SK-N-SH (cell line): ENCODE data around the gene AKR1C2.
"Not testable (repeated sequence)": the region's sequence is repeated elsewhere in the genome, so short reads cannot be mapped to it uniquely, and the experiment has no call there.

Source experiments
- CTCF ChIP-seq: fragments of 200-600 bp; sonication (generic); IDR thresholded peaks from 2 replicates; pipeline ENCODE4 v1.6.1; 2017; ENCODE audit warnings: antibody characterized with exemption, mild to moderate bottlenecking, moderate library complexity
- EP300 ChIP-seq, 2 experiments: IDR thresholded peaks; 2 replicates each; pipeline versions ENCODE4 v1.4.0 to v1.6.1; 2012; ENCODE audit warnings: borderline replicate concordance in 1 of 2, low read depth in 1 of 2, low read length in 1 of 2
- EZH2phosphoT487 ChIP-seq: fragments of 200-600 bp; sonication (generic); IDR thresholded peaks from 2 replicates; pipeline ENCODE4 v1.6.1; 2017; ENCODE audit warnings: low read depth, mixed run types, mild to moderate bottlenecking, antibody characterized with exemption, moderate library complexity, borderline replicate concordance
- GABPA ChIP-seq: IDR thresholded peaks from 2 replicates; pipeline ENCODE4 v1.4.0; 2012; ENCODE audit warnings: low read depth, mild to moderate bottlenecking
- JUND ChIP-seq: IDR thresholded peaks from 2 replicates; pipeline ENCODE4 v1.4.0; 2012
- MAX ChIP-seq: IDR thresholded peaks from 2 replicates; pipeline ENCODE4 v1.4.0; 2012; ENCODE audit warnings: low read depth
- MXI1 ChIP-seq: IDR thresholded peaks from 2 replicates; pipeline ENCODE4 v1.6.1; 2012; ENCODE audit warnings: mild to moderate bottlenecking, low read depth, low read length, improper control_type of control experiment
- PBX3 ChIP-seq: IDR thresholded peaks from 2 replicates; pipeline ENCODE4; 2012
- POLR2AphosphoS5 ChIP-seq: IDR thresholded peaks from 2 replicates; pipeline ENCODE4 v1.6.1; 2012; ENCODE audit warnings: low read depth, low read length
- RAD21 ChIP-seq: IDR thresholded peaks from 2 replicates; pipeline ENCODE4 v1.6.1; 2012; ENCODE audit warnings: mild to moderate bottlenecking, low read length
- RXRA ChIP-seq: IDR thresholded peaks from 2 replicates; pipeline ENCODE4 v1.4.0; 2012; ENCODE audit warnings: low read depth, mild to moderate bottlenecking, borderline replicate concordance
- SMC3 ChIP-seq: IDR thresholded peaks from 2 replicates; pipeline ENCODE4 v1.6.1; 2012; ENCODE audit warnings: low read depth, low read length, improper control_type of control experiment
- TAF1 ChIP-seq: IDR thresholded peaks from 2 replicates; pipeline ENCODE4 v1.6.1; 2012; ENCODE audit warnings: low read depth, mild to moderate bottlenecking, low read length, moderate library complexity, borderline replicate concordance
- USF2 ChIP-seq: fragments of 150-350 bp; IDR thresholded peaks from 2 replicates; pipeline ENCODE4 v1.6.1; 2017; ENCODE audit warnings: antibody characterized with exemption, low read length, low read depth, borderline replicate concordance

GRCh38 chr10:4962876-4963814 is 40.5 kb downstream of the AKR1C2 start, which contains the start of gene AKR1C1:
- not testable (repeated sequence) for TF ChIP-seq RXRA; EZH2phosphoT487; MAX; GABPA; CTCF; JUND; MXI1; PBX3; POLR2AphosphoS5; RAD21; USF2; SMC3; EP300 (IDR thresholded peaks at IDR 0.05; ENCODE audit: borderline replicate concordance in 1 of 2, low read depth in 1 of 2, low read length in 1 of 2); TAF1
